ENCODE measurements around the gene SPRYD3. TPM values are rescaled to one million over a fixed set of nuclear protein-coding genes. Genes with fewer than 3 reads are reported as not detected.

Gene SPRYD3
- total and polyA plus RNA-seq, 2 experiments from 2014 or later = 4.3 to 5.4 TPM

DNA sequence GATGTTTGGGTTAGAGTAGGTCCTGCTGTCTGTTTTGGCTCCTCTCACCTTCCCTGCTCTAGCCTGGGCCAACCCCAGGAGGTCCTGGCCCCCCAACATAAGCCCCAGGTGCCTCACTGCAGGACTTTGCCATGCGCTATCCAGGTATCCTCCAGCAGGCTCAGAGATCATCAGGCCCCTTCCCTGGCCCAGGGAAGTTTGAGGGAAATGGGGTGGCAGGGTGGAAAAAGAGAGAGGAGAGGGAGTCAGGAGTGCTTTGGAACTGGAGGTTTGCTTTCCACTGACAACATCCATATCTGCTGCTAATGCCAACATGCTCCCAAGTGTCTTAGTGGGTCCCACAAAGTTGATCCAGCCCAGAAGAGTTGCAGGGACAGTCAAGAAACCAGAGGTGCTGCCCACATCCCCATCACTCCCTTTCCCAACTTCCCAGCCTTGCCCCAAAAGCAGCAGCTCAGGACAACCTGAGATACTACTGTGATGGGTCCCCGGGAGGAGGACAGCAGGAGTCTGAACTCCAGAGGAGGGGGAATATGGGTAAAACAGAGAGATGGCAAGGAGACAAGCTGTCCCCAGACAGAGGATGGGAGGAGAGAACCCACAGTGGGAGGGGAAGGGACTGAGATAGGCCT lies 28.6 kb downstream of the SPRYD3 start:
- peaks cover 8% of the 10 kb centered on the region for H3K27me3 ChIP-seq (ENCODE audit: insufficient read depth)
- peaks cover 16% of the 10 kb centered on the region for H4K20me1 ChIP-seq (replicated peaks; ENCODE audit: insufficient read depth)
- H3K36me3 ChIP-seq (ENCODE audit: insufficient read depth) = no peaks in the 10 kb centered on the region
- TF ChIP-seq EZH2phosphoT487 (IDR thresholded peaks at IDR 0.05; ENCODE audit: unreplicated experiment) = no peak
- TF ChIP-seq, protein P1, sequence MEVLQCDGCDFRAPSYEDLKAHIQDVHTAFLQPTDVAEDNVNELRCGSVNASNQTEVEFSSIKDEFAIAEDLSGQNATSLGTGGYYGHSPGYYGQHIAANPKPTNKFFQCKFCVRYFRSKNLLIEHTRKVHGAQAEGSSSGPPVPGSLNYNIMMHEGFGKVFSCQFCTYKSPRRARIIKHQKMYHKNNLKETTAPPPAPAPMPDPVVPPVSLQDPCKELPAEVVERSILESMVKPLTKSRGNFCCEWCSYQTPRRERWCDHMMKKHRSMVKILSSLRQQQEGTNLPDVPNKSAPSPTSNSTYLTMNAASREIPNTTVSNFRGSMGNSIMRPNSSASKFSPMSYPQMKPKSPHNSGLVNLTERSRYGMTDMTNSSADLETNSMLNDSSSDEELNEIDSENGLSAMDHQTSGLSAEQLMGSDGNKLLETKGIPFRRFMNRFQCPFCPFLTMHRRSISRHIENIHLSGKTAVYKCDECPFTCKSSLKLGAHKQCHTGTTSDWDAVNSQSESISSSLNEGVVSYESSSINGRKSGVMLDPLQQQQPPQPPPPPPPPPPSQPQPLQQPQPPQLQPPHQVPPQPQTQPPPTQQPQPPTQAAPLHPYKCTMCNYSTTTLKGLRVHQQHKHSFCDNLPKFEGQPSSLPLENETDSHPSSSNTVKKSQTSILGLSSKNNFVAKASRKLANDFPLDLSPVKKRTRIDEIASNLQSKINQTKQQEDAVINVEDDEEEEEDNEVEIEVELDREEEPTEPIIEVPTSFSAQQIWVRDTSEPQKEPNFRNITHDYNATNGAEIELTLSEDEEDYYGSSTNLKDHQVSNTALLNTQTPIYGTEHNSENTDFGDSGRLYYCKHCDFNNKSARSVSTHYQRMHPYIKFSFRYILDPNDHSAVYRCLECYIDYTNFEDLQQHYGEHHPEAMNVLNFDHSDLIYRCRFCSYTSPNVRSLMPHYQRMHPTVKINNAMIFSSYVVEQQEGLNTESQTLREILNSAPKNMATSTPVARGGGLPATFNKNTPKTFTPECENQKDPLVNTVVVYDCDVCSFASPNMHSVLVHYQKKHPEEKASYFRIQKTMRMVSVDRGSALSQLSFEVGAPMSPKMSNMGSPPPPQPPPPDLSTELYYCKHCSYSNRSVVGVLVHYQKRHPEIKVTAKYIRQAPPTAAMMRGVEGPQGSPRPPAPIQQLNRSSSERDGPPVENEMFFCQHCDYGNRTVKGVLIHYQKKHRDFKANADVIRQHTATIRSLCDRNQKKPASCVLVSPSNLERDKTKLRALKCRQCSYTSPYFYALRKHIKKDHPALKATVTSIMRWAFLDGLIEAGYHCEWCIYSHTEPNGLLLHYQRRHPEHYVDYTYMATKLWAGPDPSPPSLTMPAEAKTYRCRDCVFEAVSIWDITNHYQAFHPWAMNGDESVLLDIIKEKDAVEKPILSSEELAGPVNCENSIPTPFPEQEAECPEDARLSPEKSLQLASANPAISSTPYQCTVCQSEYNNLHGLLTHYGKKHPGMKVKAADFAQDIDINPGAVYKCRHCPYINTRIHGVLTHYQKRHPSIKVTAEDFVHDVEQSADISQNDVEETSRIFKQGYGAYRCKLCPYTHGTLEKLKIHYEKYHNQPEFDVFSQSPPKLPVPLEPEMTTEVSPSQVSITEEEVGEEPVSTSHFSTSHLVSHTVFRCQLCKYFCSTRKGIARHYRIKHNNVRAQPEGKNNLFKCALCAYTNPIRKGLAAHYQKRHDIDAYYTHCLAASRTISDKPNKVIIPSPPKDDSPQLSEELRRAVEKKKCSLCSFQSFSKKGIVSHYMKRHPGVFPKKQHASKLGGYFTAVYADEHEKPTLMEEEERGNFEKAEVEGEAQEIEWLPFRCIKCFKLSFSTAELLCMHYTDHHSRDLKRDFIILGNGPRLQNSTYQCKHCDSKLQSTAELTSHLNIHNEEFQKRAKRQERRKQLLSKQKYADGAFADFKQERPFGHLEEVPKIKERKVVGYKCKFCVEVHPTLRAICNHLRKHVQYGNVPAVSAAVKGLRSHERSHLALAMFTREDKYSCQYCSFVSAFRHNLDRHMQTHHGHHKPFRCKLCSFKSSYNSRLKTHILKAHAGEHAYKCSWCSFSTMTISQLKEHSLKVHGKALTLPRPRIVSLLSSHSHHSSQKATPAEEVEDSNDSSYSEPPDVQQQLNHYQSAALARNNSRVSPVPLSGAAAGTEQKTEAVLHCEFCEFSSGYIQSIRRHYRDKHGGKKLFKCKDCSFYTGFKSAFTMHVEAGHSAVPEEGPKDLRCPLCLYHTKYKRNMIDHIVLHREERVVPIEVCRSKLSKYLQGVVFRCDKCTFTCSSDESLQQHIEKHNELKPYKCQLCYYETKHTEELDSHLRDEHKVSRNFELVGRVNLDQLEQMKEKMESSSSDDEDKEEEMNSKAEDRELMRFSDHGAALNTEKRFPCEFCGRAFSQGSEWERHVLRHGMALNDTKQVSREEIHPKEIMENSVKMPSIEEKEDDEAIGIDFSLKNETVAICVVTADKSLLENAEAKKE (CRISPR knock-in tag; IDR thresholded peaks at IDR 0.05) = no peak
- TF ChIP-seq ZNF114 (CRISPR knock-in tag; IDR thresholded peaks at IDR 0.05) = no peak
- TF ChIP-seq POLR2AphosphoS5 (IDR thresholded peaks at IDR 0.05; ENCODE audit: low read depth) = no peak
- TF ChIP-seq CREB1 (CRISPR knock-in tag; IDR thresholded peaks at IDR 0.05; ENCODE audit: low read depth) = no peak
- no peak for TF ChIP-seq STAT1 (IDR thresholded peaks at IDR 0.05; ENCODE audit: unreplicated experiment)
- TF ChIP-seq, protein P2, sequence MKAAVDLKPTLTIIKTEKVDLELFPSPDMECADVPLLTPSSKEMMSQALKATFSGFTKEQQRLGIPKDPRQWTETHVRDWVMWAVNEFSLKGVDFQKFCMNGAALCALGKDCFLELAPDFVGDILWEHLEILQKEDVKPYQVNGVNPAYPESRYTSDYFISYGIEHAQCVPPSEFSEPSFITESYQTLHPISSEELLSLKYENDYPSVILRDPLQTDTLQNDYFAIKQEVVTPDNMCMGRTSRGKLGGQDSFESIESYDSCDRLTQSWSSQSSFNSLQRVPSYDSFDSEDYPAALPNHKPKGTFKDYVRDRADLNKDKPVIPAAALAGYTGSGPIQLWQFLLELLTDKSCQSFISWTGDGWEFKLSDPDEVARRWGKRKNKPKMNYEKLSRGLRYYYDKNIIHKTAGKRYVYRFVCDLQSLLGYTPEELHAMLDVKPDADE (IDR thresholded peaks at IDR 0.05) = no peak
- TF ChIP-seq ZNF331 (CRISPR knock-in tag; IDR thresholded peaks at IDR 0.05; ENCODE audit: low read depth) = no peak
- TF ChIP-seq, protein P3, sequence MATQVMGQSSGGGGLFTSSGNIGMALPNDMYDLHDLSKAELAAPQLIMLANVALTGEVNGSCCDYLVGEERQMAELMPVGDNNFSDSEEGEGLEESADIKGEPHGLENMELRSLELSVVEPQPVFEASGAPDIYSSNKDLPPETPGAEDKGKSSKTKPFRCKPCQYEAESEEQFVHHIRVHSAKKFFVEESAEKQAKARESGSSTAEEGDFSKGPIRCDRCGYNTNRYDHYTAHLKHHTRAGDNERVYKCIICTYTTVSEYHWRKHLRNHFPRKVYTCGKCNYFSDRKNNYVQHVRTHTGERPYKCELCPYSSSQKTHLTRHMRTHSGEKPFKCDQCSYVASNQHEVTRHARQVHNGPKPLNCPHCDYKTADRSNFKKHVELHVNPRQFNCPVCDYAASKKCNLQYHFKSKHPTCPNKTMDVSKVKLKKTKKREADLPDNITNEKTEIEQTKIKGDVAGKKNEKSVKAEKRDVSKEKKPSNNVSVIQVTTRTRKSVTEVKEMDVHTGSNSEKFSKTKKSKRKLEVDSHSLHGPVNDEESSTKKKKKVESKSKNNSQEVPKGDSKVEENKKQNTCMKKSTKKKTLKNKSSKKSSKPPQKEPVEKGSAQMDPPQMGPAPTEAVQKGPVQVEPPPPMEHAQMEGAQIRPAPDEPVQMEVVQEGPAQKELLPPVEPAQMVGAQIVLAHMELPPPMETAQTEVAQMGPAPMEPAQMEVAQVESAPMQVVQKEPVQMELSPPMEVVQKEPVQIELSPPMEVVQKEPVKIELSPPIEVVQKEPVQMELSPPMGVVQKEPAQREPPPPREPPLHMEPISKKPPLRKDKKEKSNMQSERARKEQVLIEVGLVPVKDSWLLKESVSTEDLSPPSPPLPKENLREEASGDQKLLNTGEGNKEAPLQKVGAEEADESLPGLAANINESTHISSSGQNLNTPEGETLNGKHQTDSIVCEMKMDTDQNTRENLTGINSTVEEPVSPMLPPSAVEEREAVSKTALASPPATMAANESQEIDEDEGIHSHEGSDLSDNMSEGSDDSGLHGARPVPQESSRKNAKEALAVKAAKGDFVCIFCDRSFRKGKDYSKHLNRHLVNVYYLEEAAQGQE (IDR thresholded peaks at IDR 0.05; ENCODE audit: unreplicated experiment) = no peak
- TF ChIP-seq, protein P4, sequence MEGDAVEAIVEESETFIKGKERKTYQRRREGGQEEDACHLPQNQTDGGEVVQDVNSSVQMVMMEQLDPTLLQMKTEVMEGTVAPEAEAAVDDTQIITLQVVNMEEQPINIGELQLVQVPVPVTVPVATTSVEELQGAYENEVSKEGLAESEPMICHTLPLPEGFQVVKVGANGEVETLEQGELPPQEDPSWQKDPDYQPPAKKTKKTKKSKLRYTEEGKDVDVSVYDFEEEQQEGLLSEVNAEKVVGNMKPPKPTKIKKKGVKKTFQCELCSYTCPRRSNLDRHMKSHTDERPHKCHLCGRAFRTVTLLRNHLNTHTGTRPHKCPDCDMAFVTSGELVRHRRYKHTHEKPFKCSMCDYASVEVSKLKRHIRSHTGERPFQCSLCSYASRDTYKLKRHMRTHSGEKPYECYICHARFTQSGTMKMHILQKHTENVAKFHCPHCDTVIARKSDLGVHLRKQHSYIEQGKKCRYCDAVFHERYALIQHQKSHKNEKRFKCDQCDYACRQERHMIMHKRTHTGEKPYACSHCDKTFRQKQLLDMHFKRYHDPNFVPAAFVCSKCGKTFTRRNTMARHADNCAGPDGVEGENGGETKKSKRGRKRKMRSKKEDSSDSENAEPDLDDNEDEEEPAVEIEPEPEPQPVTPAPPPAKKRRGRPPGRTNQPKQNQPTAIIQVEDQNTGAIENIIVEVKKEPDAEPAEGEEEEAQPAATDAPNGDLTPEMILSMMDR (conservative IDR thresholded peaks at IDR 0.05; ENCODE audit: low read depth in 2 of 2) = no peak
- no peak for TF ChIP-seq JUNB (IDR thresholded peaks at IDR 0.05; ENCODE audit: unreplicated experiment)
- no peak for TF ChIP-seq EZH2 (IDR thresholded peaks at IDR 0.05; ENCODE audit: low read depth, unreplicated experiment)
- no peak for TF ChIP-seq NANOG (IDR thresholded peaks at IDR 0.05; ENCODE audit: borderline replicate concordance)
- H3F3A ChIP-seq (replicated peaks; ENCODE audit: low read depth) = peaks cover 44% of the 10 kb centered on the region
- peaks cover 16% of the 10 kb centered on the region; the same call in 1 of the 2 replicates for H3K79me2 ChIP-seq (replicated peaks; ENCODE audit: insufficient read depth)
- H3K9me2 ChIP-seq (ENCODE audit: insufficient read depth) = no peaks in the 10 kb centered on the region
- H2AFZ ChIP-seq = no peak overlapping the region
- Mint-ChIP-seq H3K27ac (no peak overlapping the region), H3K4me1 (peaks cover 52% of the 10 kb centered on the region), H3K4me3 (peak overlapping the region; percentile 66), H3K36me3 (ENCODE audit: low read depth) (peaks cover 18% of the 10 kb centered on the region), H3K27me3 (ENCODE audit: insufficient read depth, low read depth, poor library complexity) (peaks cover 39% of the 10 kb centered on the region), H3K9me3 (no peaks in the 10 kb centered on the region; the same call in 2 of the 3 replicates)
- ATAC-seq (no peak), DNase-seq (ENCODE audit: low spot score) (no peak)
- peaks cover 62% of the 10 kb centered on the region for H3K4me1 ChIP-seq (ENCODE audit: insufficient read depth)
- peak overlapping the region; percentile 89 for H3K4me2 ChIP-seq
- H3K27ac ChIP-seq (ENCODE audit: low read depth) = 0 out of 2 replicates have a peak overlapping the region, but pooled peaks have one; percentile 88
- H3K4me3 ChIP-seq = peak overlapping the region; percentile 64

Data from GM23338 (cell line).